ENCODE data around the gene NR1H3.
"Not testable (repeated sequence)": the region's sequence is repeated elsewhere in the genome, so short reads cannot be mapped to it uniquely, and the experiment has no call there.

The NR1H3 gene

DNA sequence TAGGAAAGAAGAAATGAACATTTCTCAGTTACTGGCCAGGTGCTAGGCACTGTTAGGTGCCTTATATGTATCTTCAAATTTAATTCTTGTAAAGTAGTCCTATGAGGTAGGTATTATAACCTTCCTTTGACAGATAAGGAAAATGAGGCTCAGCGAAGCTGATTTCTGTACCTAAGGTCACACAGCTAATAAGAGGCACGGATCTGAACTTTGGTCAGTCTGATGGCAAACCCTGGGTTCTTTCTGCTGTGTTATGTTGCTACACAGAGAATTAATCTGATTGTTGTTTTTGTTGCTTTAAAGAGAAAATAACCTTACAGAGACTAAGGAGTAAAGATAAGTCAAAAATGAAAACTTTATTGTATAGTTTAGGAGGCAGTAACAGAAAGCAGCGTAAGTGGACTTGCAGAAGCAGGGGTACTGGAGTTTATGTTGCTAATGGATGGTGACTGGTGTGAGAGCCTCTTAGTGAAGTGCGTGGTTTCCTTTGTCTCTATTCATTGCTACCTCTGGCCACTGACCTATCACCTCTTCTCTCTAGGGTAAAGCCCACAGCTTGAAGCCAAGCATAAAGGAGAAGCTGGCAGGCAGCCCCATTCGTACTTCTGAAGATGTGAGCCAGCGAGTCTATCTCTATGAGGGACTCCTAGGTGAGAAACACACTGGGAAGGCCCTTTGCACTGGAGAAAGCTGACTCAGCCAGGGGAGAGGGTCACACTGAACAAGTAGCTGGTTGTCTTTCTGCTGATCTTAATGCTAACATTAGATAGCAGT, 50.4 kb downstream of the NR1H3 start:
- DNase-seq: no peak

DNA sequence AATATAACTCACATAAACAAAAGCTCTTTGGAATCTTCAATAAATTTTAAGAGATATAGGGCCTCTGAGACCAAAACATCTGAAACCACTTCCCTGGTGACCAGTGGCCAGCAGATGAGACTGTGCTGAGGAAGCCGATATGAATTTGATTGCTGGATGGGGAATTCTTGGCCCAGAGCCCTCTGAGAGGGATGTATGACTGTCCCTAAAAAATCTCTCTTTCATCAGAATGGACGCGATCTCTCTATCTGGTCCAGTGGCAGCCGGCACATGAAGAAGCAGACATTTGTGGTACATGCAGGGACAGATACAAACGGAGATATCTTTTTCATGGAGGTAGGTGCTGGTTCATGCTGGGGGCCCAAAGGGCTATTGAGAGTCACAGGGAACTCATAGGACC, 57.2 kb downstream of the NR1H3 start:
- DNase-seq: no peak

- DNase-seq: not testable (repeated sequence)
These were observed 58.7 kb downstream of the NR1H3 start for GRCh38 chr11:47316501-47316900.

DNA sequence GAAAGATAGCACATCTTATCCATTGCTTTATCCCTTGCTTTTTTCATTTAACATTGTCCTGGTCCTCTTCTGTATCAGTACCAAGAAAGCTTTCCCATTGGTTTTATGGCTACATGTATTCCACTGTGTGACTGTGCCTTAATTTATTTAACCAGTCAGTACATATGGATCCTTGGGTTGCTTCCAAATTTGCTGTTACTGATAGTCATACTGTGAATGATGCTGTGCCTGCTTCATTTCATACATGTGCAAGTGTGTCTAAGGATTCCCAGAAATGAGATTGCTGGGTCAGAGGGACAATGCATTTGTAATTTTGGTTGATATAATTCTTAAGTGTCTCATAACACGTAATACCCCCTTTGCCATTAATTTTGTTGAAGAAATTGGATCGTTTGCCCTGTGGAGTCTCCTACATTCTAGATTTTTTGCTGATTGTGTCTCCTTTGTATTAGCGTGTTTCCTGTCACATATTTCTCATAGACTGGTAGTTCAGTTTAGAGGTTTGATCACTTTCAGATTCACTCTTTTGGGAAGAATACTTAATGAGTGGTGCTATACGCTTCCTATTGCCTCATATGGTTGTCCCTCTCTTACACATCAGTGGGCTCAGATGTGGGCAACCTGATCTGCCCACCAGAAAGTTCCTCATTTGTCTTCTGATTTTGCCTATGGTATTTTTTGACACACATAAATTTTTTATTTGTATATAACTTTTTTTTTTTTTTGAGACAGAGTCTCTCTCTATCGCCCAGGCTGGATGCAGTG, 59.5 kb downstream of the NR1H3 start:
- DNase-seq: no peak

DNA sequence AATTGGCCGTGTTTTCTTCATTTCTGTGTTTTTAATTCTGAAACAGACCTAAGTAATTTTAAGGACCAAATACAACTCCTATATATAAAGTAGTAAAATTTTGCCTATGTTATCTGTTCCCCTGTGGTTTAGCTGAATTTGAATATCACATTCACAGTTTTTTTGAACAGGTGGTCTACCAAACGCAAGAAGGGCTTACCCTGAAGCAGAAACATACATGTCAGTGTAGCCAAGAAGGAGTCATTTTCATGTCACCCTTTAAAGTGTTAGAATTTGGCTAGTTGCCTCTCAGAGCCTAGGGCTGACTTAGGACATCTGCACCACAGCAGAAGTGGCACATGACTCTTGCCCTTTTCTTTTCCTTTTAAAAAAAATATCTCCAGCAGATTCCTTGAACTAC, 60.4 kb downstream of the NR1H3 start:
- no peak for DNase-seq
